ENCODE measurements around the gene CNN2.

CNN2 gene

GRCh38 chr19:1037621-1038064 is 11.2 kb downstream of the CNN2 start:
- H3K4me1 ChIP-seq (ENCODE audit: low read depth, poor library complexity, severe bottlenecking), result peaks cover 34% of the 10 kb centered on the region

DNA sequence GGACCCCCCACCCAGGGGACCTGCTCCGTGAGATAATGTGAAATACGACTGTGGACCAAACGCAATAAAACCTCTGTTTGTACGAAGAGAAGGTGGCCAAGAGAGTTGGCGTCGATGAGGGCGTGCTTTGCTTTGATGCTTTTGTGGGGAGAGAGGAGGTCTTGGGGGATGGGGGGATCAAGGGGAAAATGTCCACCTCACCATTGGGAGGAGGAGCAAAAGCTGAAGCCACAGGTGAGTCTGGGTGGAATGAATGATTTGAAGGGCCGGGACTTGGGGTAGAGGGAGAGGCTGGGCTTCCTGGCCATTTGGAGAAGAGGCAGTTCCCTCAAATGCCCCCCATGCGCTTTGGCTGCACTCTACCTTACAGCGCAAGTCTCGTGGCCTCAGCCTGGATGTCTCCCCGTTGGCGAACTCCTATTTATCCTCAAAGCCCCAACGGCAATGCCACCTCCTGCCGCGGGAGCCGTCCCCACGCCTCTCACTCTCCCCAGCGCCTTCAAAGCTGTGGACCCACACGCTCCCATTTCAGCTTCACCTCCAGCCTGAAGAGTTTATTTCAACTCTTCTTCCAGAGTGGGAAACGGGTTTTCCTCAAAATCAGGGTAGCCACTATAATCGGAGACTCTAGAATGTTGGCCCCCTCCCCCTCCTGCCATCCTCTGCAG is 12.7 kb downstream of the CNN2 start:
- no peaks in the 10 kb centered on the region for H3K79me2 ChIP-seq (ENCODE audit: insufficient read depth, low read depth)
- H3K36me3 ChIP-seq (ENCODE audit: insufficient read depth), result no peaks in the 10 kb centered on the region
- H3K27me3 ChIP-seq (ENCODE audit: insufficient read depth, low read depth), result no peaks in the 10 kb centered on the region
- H3K27ac ChIP-seq, result no peak overlapping the region; the same call in 1 of the 2 replicates
- peaks cover 34% of the 10 kb centered on the region for H3K4me1 ChIP-seq (ENCODE audit: low read depth, poor library complexity, severe bottlenecking)
- no peak overlapping the region for H3K4me3 ChIP-seq (IDR thresholded peaks at IDR 0.05; ENCODE audit: insufficient read depth, low read depth, low read length)
- peak overlapping the region; percentile 100 for H3K4me2 ChIP-seq
- H4K20me1 ChIP-seq (ENCODE audit: insufficient read depth), result no peaks in the 10 kb centered on the region
- H2AFZ ChIP-seq (ENCODE audit: low read depth), result peak overlapping the region; percentile 45; the same call in 1 of the 2 replicates
- TF ChIP-seq CTCF (conservative IDR thresholded peaks at IDR 0.05; ENCODE audit: low read depth, low read length), result no peak
- no peak overlapping the region for H3K9ac ChIP-seq

More at GRCh38 chr19:1037621-1038064, 11.2 kb downstream of the CNN2 start:
- H3K27me3 ChIP-seq (ENCODE audit: insufficient read depth, low read depth), result no peaks in the 10 kb centered on the region
- H3K36me3 ChIP-seq (ENCODE audit: insufficient read depth), result no peaks in the 10 kb centered on the region
- no peak overlapping the region for H3K4me3 ChIP-seq (IDR thresholded peaks at IDR 0.05; ENCODE audit: insufficient read depth, low read depth, low read length)
- H4K20me1 ChIP-seq (ENCODE audit: insufficient read depth), result no peaks in the 10 kb centered on the region
- no peak for TF ChIP-seq CTCF (conservative IDR thresholded peaks at IDR 0.05; ENCODE audit: low read depth, low read length)
- peak overlapping the region; percentile 100 for H3K4me2 ChIP-seq
- H3K79me2 ChIP-seq (ENCODE audit: insufficient read depth, low read depth), result no peaks in the 10 kb centered on the region
- H3K27ac ChIP-seq, result peak overlapping the region; percentile 76
- peak overlapping the region; percentile 23; the same call in 1 of the 2 replicates for H3K9ac ChIP-seq
- no peak overlapping the region for H2AFZ ChIP-seq (ENCODE audit: low read depth)

- Histone ChIP-seq H3K4me3 (IDR thresholded peaks at IDR 0.05; ENCODE audit: insufficient read depth, low read depth, low read length) (no peak within 1 kb of the TSS), H3K4me1 (ENCODE audit: low read depth, poor library complexity, severe bottlenecking) (peaks cover 34% of the 10 kb centered on the region), H2AFZ (ENCODE audit: low read depth) (peak within 1 kb of the TSS; percentile 45), H3K27me3 (ENCODE audit: insufficient read depth, low read depth) (no peaks in the 10 kb centered on the region), H3K4me2 (peak within 1 kb of the TSS; percentile 100), H3K9ac (no peak within 1 kb of the TSS; the same call in 1 of the 2 replicates), H3K36me3 (ENCODE audit: insufficient read depth) (no peaks in the 10 kb centered on the region), H3K79me2 (ENCODE audit: insufficient read depth, low read depth) (no peaks in the 10 kb centered on the region), H4K20me1 (ENCODE audit: insufficient read depth) (no peaks in the 10 kb centered on the region), H3K27ac (no peak within 1 kb of the TSS; the same call in 1 of the 2 replicates)
- no peak for TF ChIP-seq CTCF (conservative IDR thresholded peaks at IDR 0.05; ENCODE audit: low read depth, low read length)
These were observed 13.5 kb downstream of the CNN2 start, which contains the start of gene ABCA7 for GRCh38 chr19:1039646-1040475. ABCA7 (plus strand) TSS chr19:1040107; CDS start chr19:1041362, 1,255 bp downstream.

- no peaks in the 10 kb centered on the region for H3K36me3 ChIP-seq (ENCODE audit: insufficient read depth)
- no peaks in the 10 kb centered on the region for H3K79me2 ChIP-seq (ENCODE audit: insufficient read depth, low read depth)
- TF ChIP-seq CTCF (conservative IDR thresholded peaks at IDR 0.05; ENCODE audit: low read depth, low read length), result no peak
- no peaks in the 10 kb centered on the region for H3K27me3 ChIP-seq (ENCODE audit: insufficient read depth, low read depth)
- peak overlapping the region; percentile 100 for H3K4me2 ChIP-seq
- H3K4me1 ChIP-seq (ENCODE audit: low read depth, poor library complexity, severe bottlenecking), result peaks cover 34% of the 10 kb centered on the region
- H3K4me3 ChIP-seq (IDR thresholded peaks at IDR 0.05; ENCODE audit: insufficient read depth, low read depth, low read length), result no peak overlapping the region
- no peak overlapping the region for H3K27ac ChIP-seq
- no peak overlapping the region; the same call in 1 of the 2 replicates for H3K9ac ChIP-seq
- H4K20me1 ChIP-seq (ENCODE audit: insufficient read depth), result no peaks in the 10 kb centered on the region
- peak overlapping the region; percentile 29; the same call in 1 of the 2 replicates for H2AFZ ChIP-seq (ENCODE audit: low read depth)
These were observed 14.3 kb downstream of the CNN2 start for GRCh38 chr19:1040476-1041271.
